ENCODE measurements around the gene HSPBAP1. TPM values are rescaled to one million over a fixed set of nuclear protein-coding genes. Genes with fewer than 3 reads are reported as not detected.

HSPBAP1 gene
- total RNA-seq, 1 experiment from 2014 or later, result 13.1 TPM

GRCh38 chr3:122800031-122800430 is 6.4 kb upstream of the HSPBAP1 start:
- H3K9me3 Mint-ChIP-seq (ENCODE audit: unreplicated experiment), result no peaks in the 10 kb centered on the region
- H3K4me1 Mint-ChIP-seq (ENCODE audit: low read depth, unreplicated experiment), result peaks cover 7% of the 10 kb centered on the region
- H3K4me1 ChIP-seq, result peaks cover 24% of the 10 kb centered on the region
- H3K4me3 Mint-ChIP-seq (ENCODE audit: unreplicated experiment), result no peak overlapping the region
- intact Hi-C loops (cut with micrococcal nuclease; ENCODE audit: unreplicated experiment), result no loop called here
- peaks cover 12% of the 10 kb centered on the region for H3K36me3 Mint-ChIP-seq (ENCODE audit: insufficient read depth, unreplicated experiment)
- H3K4me3 ChIP-seq (ENCODE audit: low read depth, low read length), result no peak overlapping the region
- no peaks in the 10 kb centered on the region for H3K27me3 ChIP-seq (replicated peaks; ENCODE audit: control insufficient read depth, insufficient read depth, low read length)
- no peak for DNase-seq
- no peaks in the 10 kb centered on the region; the same call in 1 of the 2 replicates for H3K36me3 ChIP-seq (ENCODE audit: control insufficient read depth, insufficient read depth, low read length)
- no TSS peak for BruUV-seq (replicated peaks)
- TF ChIP-seq CTCF (IDR thresholded peaks at IDR 0.05; ENCODE audit: insufficient read depth in 1 of 2, low read depth in 1 of 2, low read length in 1 of 2, severe bottlenecking in 1 of 2, unreplicated experiment in 1 of 2), result no peak
- no peak overlapping the region for H3K27ac Mint-ChIP-seq (ENCODE audit: unreplicated experiment)
- H3K9me3 ChIP-seq, result no peaks in the 10 kb centered on the region
- CTCF ChIA-PET, result no interaction called here
- POLR2A ChIA-PET, result no interaction called here
- H3K27me3 Mint-ChIP-seq (ENCODE audit: insufficient read depth, unreplicated experiment), result no peaks in the 10 kb centered on the region

- no peak for TF ChIP-seq CTCF (IDR thresholded peaks at IDR 0.05; ENCODE audit: insufficient read depth in 1 of 2, low read depth in 1 of 2, low read length in 1 of 2, severe bottlenecking in 1 of 2, unreplicated experiment in 1 of 2)
- Mint-ChIP-seq H3K4me3 (ENCODE audit: unreplicated experiment) (no peak overlapping the region), H3K36me3 (ENCODE audit: insufficient read depth, unreplicated experiment) (peaks cover 17% of the 10 kb centered on the region), H3K4me1 (ENCODE audit: low read depth, unreplicated experiment) (peaks cover 7% of the 10 kb centered on the region), H3K27ac (ENCODE audit: unreplicated experiment) (no peak overlapping the region), H3K27me3 (ENCODE audit: insufficient read depth, unreplicated experiment) (no peaks in the 10 kb centered on the region), H3K9me3 (ENCODE audit: unreplicated experiment) (no peaks in the 10 kb centered on the region)
- DNase-seq, result no peak
- Histone ChIP-seq H3K27me3 (replicated peaks; ENCODE audit: control insufficient read depth, insufficient read depth, low read length) (no peaks in the 10 kb centered on the region), H3K9me3 (no peaks in the 10 kb centered on the region), H3K36me3 (ENCODE audit: control insufficient read depth, insufficient read depth, low read length) (no peaks in the 10 kb centered on the region; the same call in 1 of the 2 replicates), H3K4me3 (ENCODE audit: low read depth, low read length) (no peak overlapping the region), H3K4me1 (peaks cover 24% of the 10 kb centered on the region)
- CTCF ChIA-PET, result no interaction called here
- POLR2A ChIA-PET, result no interaction called here
- intact Hi-C loops (cut with micrococcal nuclease; ENCODE audit: unreplicated experiment), result loop anchor here (5.0 to 10.0 kb wide), 2 partner anchors 117 to 235 kb away; partner anchors contain the start of genes DTX3L, PARP14 and PARP9
- BruUV-seq (replicated peaks), result no TSS peak
Measured at GRCh38 chr3:122799322-122799721, 5.7 kb upstream of the HSPBAP1 start.

- DNase-seq, result no peak
- CTCF ChIA-PET, result no interaction called here
- Histone ChIP-seq H3K4me3 (ENCODE audit: low read depth, low read length) (no peak overlapping the region), H3K36me3 (ENCODE audit: control insufficient read depth, insufficient read depth, low read length) (no peaks in the 10 kb centered on the region), H3K9me3 (no peaks in the 10 kb centered on the region), H3K27me3 (replicated peaks; ENCODE audit: control insufficient read depth, insufficient read depth, low read length) (no peaks in the 10 kb centered on the region), H3K4me1 (peaks cover 24% of the 10 kb centered on the region)
- POLR2A ChIA-PET, result interaction anchor here (1.3 kb wide), 1 partner anchor 42 kb away, joined by 3 read pairs; no protein-coding TSS in a partner anchor
- peaks cover 7% of the 10 kb centered on the region for H3K4me1 Mint-ChIP-seq (ENCODE audit: low read depth, unreplicated experiment)
- H3K4me3 Mint-ChIP-seq (ENCODE audit: unreplicated experiment), result no peak overlapping the region
- no peak overlapping the region for H3K27ac Mint-ChIP-seq (ENCODE audit: unreplicated experiment)
- TF ChIP-seq CTCF (IDR thresholded peaks at IDR 0.05; ENCODE audit: insufficient read depth in 1 of 2, low read depth in 1 of 2, low read length in 1 of 2, severe bottlenecking in 1 of 2, unreplicated experiment in 1 of 2), result no peak
- no peaks in the 10 kb centered on the region for H3K9me3 Mint-ChIP-seq (ENCODE audit: unreplicated experiment)
- peaks cover 15% of the 10 kb centered on the region for H3K36me3 Mint-ChIP-seq (ENCODE audit: insufficient read depth, unreplicated experiment)
- no TSS peak for BruUV-seq (replicated peaks)
- no peaks in the 10 kb centered on the region for H3K27me3 Mint-ChIP-seq (ENCODE audit: insufficient read depth, unreplicated experiment)
- intact Hi-C loops (cut with micrococcal nuclease; ENCODE audit: unreplicated experiment), result loop anchor here (5.0 to 10.0 kb wide), 2 partner anchors 115 to 232 kb away; partner anchors contain the start of genes DTX3L, PARP14 and PARP9
Measured at GRCh38 chr3:122797291-122797690, 3.7 kb upstream of the HSPBAP1 start.
